CD4-positive, alpha-beta T cell treated with Interleukin-15 for 1 hour (primary cell): ENCODE results near the gene ADARB1.
A peak's percentile ranks its signal among the peaks of the same experiment; 100 is the strongest.
"Not testable (repeated sequence)": the region's sequence is repeated elsewhere in the genome, so short reads cannot be mapped to it uniquely, and the experiment has no call there.

Source experiments
- DNase-seq: peaks from one replicate; pipeline ENCODE4 v3.0.0-alpha.2; 2020

Gene ADARB1

GRCh38 chr21:45074048-45074817 lies at the start of gene ADARB1:
Gene ADARB1 (plus strand): TSS chr21:45074580. CDS start chr21:45171657, 97,077 bp downstream.
- peak; percentile 65 for DNase-seq

DNA sequence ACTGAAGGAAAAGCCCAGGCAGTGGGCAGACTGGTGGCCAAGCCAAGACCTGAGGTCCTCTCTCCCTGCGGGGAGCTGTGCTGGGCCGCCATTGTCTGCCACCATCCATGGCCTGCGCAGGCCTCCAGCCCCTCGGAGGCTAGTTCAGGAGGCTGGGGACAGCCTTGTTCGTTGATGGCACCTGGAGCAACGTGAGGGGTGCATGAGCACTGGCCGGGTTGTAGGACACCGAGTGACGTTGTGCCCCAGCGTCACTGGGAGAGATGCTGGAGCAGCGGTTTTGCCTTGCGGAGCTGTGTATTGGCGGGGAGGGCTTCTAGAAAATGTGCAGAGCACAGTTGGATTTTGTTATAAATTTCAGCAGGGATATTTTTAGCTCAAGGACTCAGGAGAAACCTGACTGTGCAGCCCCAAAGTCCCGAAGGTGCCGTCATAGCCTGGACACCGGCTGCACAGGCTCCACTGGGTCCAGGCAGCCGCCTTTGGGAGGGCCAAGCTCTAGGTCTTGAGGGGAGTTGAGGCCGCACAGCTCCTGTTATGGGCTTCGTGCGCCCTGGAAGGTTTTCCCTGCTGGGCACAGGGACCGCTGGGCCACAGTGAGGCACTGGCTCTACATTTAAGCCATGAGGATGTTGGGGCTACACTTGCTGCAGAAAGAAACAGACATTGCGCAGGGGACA lies 48.2 kb upstream of the ADARB1 start:
- no peak for DNase-seq

- DNase-seq = no peak
These were observed 47.6 kb upstream of the ADARB1 start for GRCh38 chr21:45026826-45027225.

DNA sequence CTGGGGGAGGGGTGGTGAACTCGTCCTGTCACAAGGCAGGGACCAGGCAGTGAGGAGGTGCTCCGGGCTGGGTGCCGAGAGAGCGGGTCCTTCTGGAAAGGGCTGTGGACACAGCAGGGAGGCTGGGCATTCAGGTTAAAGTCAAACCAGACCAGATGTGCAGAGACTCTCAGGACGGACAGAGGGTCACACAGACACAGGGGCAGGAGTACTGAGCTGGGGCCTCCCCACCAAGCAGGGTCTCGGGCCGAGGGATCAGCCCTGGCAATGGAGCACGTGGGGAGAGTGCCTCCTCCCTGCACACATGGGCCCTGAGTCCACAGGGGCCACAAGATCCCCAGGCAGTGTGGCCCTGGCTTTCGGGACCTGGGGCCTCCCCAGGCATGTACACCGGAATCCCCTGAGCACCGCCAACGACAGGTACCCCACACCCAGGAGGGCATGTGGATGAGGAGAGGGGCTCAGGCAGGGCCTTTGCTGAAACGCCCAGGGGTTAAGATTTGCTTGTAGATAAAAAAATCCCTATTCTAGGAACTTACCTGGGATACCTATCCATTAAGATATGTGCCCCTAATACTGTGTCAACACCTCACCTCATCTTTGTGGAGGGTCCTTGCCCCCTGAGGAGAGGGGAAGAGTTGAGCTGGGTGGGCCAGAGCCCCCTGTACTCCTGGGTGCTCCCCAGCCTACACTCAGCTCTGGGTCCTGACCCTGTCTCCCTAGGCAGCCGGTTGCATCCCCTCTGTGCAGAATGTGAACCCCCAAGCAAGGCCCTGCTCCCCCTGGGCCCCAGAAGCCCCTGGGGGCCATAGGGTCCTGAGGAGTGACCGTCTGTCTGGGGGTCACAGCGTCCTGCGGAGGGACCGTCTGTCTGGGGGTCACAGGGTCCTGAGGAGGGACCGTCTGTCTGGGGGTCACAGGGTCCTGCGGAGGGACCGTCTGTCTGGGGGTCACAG lies 46.9 kb upstream of the ADARB1 start:
- DNase-seq = no peak

GRCh38 chr21:45028645-45029044 lies 45.7 kb upstream of the ADARB1 start:
- DNase-seq = not testable (repeated sequence)

DNA sequence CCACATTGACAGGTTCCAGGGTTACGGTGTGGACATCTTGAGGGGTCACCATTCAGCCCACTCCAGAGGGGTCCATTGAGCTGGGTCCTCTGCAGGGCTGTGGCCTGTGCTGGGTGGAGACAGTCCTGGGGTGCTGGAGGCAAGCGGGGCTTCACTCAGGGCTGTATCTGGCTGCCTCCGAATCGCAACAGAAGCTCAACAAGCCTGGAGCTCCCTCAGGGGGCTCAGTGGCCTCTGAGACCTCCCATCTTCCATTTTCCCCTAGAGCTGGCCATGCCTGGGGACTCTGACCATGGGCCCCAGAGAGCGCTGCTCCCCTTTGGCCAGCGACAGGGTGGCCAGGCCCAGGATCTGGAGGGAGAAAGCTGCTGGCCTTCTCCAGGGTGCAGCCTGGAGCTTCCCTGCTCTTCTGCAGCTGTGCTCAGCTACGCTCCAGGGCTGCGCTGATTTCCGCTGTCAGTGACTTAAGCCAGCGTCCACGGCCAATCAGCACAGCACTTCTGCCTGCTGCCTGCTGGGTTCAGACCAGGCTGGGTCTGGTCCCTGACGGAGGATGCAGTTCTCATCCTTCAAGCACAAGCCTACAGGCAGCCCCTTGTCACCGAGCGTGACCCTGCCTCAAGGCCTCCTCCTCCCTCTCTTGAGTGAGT lies 45.0 kb upstream of the ADARB1 start:
- no peak for DNase-seq

DNA sequence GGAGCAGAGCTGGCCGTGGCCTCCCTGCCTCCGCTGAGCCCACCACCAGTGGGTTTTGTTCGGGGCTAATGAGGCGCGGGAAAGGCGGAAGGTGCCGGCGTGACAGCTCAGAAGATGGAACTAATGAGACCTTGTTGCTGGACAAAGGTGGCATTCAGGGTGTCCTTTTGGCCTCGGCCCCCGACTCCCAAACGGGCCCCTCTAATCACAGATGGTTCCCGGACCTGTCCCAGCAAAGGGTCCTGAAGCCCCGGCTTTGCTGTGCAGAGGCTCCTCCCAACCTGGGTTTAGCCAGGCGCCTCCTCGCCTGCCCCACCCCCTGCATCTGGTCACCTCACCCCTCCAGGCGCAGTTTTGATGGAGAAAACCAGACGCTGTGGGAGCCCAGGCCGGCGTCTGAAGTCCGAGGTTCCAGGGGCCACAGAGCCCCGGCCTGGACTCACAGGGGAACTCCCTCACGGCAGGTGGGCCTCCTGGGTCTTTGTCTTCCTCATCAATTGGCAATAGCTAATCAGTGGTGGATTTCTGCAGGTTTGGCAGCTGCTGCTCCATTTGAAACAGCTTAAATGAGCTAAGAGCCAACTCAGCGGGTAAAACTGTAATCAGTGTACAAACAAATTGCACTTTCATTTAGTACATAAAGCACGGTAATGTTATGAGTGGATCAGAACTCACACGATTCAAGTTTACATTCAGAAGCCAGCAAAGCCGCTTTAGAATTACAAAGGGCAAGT lies 44.3 kb upstream of the ADARB1 start:
- DNase-seq = no peak

DNA sequence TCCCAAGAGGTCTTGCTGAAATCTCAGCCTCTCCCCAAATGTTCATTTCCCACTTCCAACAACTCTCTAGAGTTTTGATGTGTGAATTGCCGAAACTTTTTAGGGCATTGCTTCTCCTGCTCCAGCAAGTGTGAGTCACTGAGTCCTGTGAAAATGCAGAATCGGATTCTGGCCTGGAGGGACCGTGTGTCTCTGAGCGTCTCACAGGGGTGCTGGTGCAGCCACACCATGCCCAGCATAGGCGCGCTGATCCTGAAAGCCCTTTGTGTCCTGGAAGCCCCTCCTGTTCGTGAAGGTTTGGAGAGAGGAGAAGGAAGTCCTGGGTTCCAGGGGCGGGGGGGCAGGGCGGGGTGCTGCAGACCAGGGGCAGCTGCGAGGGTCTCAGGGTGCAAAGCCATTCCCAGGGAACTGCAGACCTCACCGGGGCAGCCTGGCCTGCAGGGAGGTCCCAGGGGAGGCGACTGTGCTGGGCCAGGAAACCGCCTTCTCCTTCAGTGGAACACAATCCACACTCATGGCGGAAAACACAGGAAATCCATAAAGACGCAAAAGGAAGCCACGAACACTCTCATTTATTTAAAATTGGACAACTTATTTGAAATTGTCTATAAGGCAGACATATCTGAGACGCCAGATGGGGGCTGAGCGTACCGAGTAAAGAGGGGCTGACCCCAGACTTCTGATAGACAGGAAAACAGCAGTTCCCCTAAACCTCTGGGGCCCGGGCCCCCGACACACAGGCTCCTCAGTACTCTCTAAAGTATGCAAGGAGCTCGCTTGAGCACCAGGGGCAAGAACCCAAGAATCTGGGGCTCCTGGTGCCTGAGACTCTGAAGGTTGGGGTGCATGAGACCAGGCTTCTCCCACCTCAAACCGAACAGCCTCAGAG lies 43.5 kb upstream of the ADARB1 start:
- DNase-seq = no peak

- no peak for DNase-seq
These were observed 42.7 kb upstream of the ADARB1 start for GRCh38 chr21:45031571-45032191.

DNA sequence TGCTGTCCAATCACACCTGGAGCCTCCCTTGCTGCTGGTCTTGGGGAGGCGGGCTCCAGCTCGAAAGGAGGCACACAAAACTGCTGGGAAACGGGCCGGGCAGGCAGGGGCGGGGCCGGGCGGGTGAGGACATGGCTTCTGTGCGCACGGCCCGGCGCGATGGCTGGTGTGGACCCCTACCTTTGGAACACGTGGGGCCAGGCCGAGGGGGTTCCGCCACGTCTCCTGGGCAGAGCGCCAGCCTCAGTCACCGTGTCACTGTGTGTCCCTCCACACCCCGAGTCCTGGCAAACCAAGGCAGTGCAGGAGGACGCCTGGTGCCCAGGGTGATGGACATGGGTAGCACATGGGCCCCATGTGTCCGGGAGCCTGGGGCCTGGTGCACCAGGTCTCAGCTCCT lies 42.0 kb upstream of the ADARB1 start:
- no peak for DNase-seq

DNA sequence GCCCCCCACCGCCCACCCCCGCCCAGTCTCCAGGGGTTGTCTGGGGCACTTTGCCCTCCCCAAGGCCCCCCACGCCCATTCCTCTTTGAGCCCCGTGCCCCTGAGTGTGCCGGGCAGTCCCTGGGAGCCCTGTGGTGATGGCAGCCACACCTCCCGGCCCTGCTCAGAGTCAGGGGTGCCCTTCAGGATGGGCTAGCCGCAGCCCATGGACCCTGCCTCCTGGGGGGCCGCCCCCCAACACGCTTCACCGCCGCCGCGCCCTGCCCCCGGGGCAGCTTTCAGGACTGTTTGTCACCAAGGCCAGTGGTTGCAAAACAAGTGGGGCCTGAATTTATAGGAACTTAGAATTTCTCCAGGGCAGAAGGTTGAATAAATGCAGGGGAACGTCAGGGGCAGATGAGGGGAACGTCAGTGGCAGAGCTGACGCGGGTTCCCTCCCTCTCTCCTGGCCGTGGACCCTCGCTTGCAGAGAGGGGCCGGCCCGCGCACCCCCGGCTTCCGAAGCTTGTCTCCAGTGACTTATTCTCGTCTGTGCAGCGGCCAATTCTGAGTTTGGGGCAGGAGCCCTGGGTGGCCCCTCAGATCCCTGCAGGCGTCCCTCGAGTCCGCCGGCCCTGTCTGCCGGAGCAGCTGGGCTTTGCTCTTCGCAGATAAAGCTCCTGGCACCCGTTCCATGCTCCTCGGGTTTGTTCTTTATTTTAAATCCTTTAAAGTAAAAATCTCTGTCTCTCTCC lies 41.2 kb upstream of the ADARB1 start:
- no peak for DNase-seq

GRCh38 chr21:45033791-45034555 lies 40.4 kb upstream of the ADARB1 start:
- no peak for DNase-seq

GRCh38 chr21:45034556-45035476 lies 39.6 kb upstream of the ADARB1 start:
- no peak for DNase-seq

DNA sequence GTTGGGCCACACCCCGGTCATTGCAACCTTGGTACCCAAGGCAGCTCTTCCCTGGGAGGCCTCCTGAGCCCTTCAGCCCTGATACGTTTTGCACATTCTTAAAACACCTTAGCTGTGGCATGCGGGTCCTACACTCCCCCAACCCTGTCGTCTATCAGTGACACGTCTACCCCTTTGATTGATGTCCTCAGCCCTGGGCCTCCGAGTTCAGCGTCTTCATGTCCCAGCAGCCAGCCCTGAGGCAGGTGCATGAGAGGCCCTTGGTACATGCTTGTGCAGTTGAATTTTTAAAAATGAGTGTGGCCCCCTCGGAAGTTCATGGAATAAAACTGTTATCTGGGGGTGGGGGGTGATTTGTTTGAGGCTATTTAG lies 38.9 kb upstream of the ADARB1 start:
- DNase-seq = no peak

- DNase-seq = no peak
These were observed 37.8 kb upstream of the ADARB1 start for GRCh38 chr21:45036630-45037029.

DNA sequence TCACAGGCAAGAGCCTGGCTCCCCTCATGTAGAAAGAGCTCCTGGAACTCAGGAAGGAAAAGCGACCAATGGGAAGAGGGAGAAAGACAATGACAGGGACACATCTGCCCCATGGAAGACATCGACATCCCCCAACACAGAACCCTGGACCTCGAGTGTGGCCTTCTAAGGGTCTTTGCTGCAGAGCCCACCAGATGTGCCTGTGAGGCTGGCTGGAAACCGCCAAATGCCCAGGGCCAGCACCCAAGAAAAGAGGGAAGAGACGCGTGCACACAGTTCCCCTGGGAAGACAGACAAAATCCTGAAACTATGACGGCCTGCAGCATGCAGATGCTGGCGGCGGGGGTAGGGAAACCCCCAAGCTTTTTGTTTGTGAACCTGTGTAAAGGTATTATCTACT lies 36.4 kb upstream of the ADARB1 start:
- no peak for DNase-seq

DNA sequence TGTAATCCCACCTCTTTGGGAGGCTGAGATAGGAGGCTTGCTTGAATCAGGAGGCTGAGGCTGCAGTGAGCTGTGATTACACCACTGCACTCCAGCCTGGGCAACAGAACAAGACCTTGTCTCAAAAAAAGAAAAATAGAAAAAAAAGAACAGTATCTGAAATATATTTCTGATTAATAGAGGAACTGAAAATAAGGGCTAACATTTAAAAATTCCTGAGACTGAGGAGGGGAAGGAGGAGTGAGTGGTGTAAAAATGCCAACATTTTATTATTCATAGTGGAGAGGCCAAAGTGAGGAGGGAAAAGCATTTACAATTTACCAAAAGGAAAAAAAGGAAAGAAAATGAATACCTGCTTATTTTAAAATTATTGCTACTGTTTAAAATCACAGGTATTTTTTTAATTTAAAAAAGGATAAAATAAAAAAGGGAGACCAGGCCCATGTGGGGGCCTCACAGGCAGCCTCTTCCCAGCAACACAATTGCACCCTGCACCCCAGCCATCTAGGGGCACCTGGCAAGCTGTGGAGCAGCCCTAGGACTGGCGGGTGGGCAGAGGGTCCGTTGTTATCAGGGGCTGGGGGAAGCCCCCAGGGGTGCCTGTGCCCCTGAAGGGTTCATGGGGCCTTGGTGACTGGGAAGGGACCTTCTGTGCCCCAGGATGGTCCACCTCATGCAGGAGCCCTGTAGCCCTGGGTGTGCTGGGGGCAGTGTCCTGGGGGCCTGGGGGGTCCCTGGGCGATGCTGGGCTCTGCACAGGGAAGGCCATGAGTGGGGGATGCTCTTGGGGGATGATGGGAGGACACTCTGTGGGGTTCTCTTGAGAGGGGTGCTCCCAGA lies 34.8 kb upstream of the ADARB1 start:
- DNase-seq = no peak
